HG02852 (cell line): ENCODE results near the gene C1S.

Experiments used
- ATAC-seq: cut with Tn5 transposase; IDR thresholded peaks from one replicate; pipeline ENCODE4 v1.9.1; 2021; ENCODE audit warnings: mild to moderate bottlenecking, moderate library complexity; ENCODE audit not compliant: unreplicated experiment

C1S gene

GRCh38 chr12:7075518-7075917 is 15.0 kb downstream of the C1S start:
- no peak for ATAC-seq

- no peak for ATAC-seq
Observed at GRCh38 chr12:7075939-7076338, 15.4 kb downstream of the C1S start.

GRCh38 chr12:7076493-7076892 is 16.0 kb downstream of the C1S start:
- no peak for ATAC-seq

- ATAC-seq, result no peak
Observed at GRCh38 chr12:7078163-7078562, 17.6 kb downstream of the C1S start.

GRCh38 chr12:7079826-7080125 is 19.3 kb downstream of the C1S start:
- ATAC-seq, result no peak

- ATAC-seq, result no peak
Observed at GRCh38 chr12:7081037-7081436, 20.5 kb downstream of the C1S start.

GRCh38 chr12:7083125-7083524 is 22.6 kb downstream of the C1S start:
- no peak for ATAC-seq

GRCh38 chr12:7089196-7089871 is 28.8 kb downstream of the C1S start:
- ATAC-seq, result no peak

GRCh38 chr12:7090222-7090998 is 29.9 kb downstream of the C1S start:
- no peak for ATAC-seq

- no peak for ATAC-seq
Observed at GRCh38 chr12:7091171-7091570, 30.7 kb downstream of the C1S start.

GRCh38 chr12:7091660-7092228 is 31.2 kb downstream of the C1S start:
- no peak for ATAC-seq

GRCh38 chr12:7092229-7092985 is 31.9 kb downstream of the C1S start, which contains the start of gene C1R:
Gene C1R (minus strand): TSS chr12:7092445. CDS start chr12:7092388, 57 bp downstream.
- no peak for ATAC-seq

GRCh38 chr12:7092986-7093460 is 32.5 kb downstream of the C1S start:
- ATAC-seq, result no peak

- ATAC-seq, result no peak
Observed at GRCh38 chr12:7093486-7093885, 33.0 kb downstream of the C1S start.

GRCh38 chr12:7093892-7094291 is 33.4 kb downstream of the C1S start:
- ATAC-seq, result no peak

GRCh38 chr12:7096006-7096932 is 35.8 kb downstream of the C1S start:
- ATAC-seq, result no peak

- ATAC-seq, result no peak
Observed at GRCh38 chr12:7096979-7097378, 36.5 kb downstream of the C1S start.

- no peak for ATAC-seq
Observed at GRCh38 chr12:7099290-7099996, 38.9 kb downstream of the C1S start.

- ATAC-seq, result no peak
Observed at GRCh38 chr12:7100239-7100638, 39.7 kb downstream of the C1S start.
